Mesendoderm (in vitro differentiated cells): ENCODE measurements around the gene TEX55.

Experiments
- DNase-seq: peaks from one replicate; pipeline ENCODE4 v3.0.0; 2013
- H2AK5ac ChIP-seq: 2 replicates; pipeline ENCODE4 v1.6.1; 2013; ENCODE audit warnings: low read length, inconsistent platforms
- H2BK120ac ChIP-seq: 2 replicates; pipeline ENCODE4 v1.6.1; 2013; ENCODE audit warnings: low read depth, mild to moderate bottlenecking, low read length, moderate library complexity, mixed read lengths
- H2BK15ac ChIP-seq: replicated peaks from 2 replicates; pipeline ENCODE4 v1.6.1; 2013; ENCODE audit warnings: low read depth, mild to moderate bottlenecking, moderate library complexity
- H2BK5ac ChIP-seq: 2 replicates; pipeline ENCODE4 v1.6.1; 2013; ENCODE audit warnings: low read length, inconsistent platforms
- H3K18ac ChIP-seq: 2 replicates; pipeline ENCODE4 v1.6.1; 2013; ENCODE audit warnings: mild to moderate bottlenecking, low read length, mixed read lengths
- H3K23ac ChIP-seq: one replicate; pipeline ENCODE4 v1.6.1; 2013; ENCODE audit warnings: low read length
- H3K27ac ChIP-seq: 2 replicates; pipeline ENCODE4 v1.5.1; 2013; ENCODE audit warnings: low read depth, mild to moderate bottlenecking, inconsistent platforms, low read length, moderate library complexity
- H3K27me3 ChIP-seq: 2 replicates; pipeline ENCODE4 v1.6.1; 2013; ENCODE audit warnings: low read length, control low read depth, mild to moderate bottlenecking, inconsistent platforms; ENCODE audit not compliant: insufficient read depth, poor library complexity
- H3K36me3 ChIP-seq: 2 replicates; pipeline ENCODE4 v1.6.1; 2013; ENCODE audit warnings: low read length, inconsistent platforms; ENCODE audit not compliant: control insufficient read depth, insufficient read depth
- H3K4ac ChIP-seq: one replicate; pipeline ENCODE4 v1.6.1; 2013; ENCODE audit warnings: low read depth, mild to moderate bottlenecking, low read length, moderate library complexity
- H3K4me1 ChIP-seq: 2 replicates; pipeline ENCODE4 v1.6.1; 2013; ENCODE audit warnings: low read depth, low read length, inconsistent platforms; ENCODE audit not compliant: control insufficient read depth
- H3K4me2 ChIP-seq: 2 replicates; pipeline ENCODE4 v1.6.1; 2013; ENCODE audit warnings: low read length
- H3K4me3 ChIP-seq: 2 replicates; pipeline ENCODE4 v1.5.1; 2013; ENCODE audit warnings: mild to moderate bottlenecking, low read length
- H3K56ac ChIP-seq: one replicate; pipeline ENCODE4 v1.6.1; 2013; ENCODE audit warnings: low read length
- H3K79me1 ChIP-seq: 2 replicates; pipeline ENCODE4 v1.6.1; 2013; ENCODE audit warnings: low read length, inconsistent platforms
- H3K79me2 ChIP-seq: 2 replicates; pipeline ENCODE4 v1.6.1; 2013; ENCODE audit warnings: mild to moderate bottlenecking, low read length; ENCODE audit not compliant: control insufficient read depth, insufficient read depth
- H3K9ac ChIP-seq: 2 replicates; pipeline ENCODE4 v1.6.1; 2013; ENCODE audit warnings: low read length, inconsistent platforms
- H4K5ac ChIP-seq: one replicate; pipeline ENCODE4 v1.6.1; 2013; ENCODE audit warnings: low read length
- H4K8ac ChIP-seq: one replicate; pipeline ENCODE4 v1.6.1; 2013; ENCODE audit warnings: low read depth, mild to moderate bottlenecking, control low read depth, low read length, moderate library complexity
- WGBS: extraction: QIAGEN DNeasy Blood & Tissue Kit; methylation state at CpG from one replicate; pipeline ENCODE4 v1.1.7; 2013; ENCODE audit warnings: low lambda C conversion rate, missing lambda C conversion rate; ENCODE audit not compliant: insufficient coverage; ENCODE audit errors: extremely low coverage; 5-methylcytosine and 5-hydroxymethylcytosine counted together

Gene TEX55

DNA sequence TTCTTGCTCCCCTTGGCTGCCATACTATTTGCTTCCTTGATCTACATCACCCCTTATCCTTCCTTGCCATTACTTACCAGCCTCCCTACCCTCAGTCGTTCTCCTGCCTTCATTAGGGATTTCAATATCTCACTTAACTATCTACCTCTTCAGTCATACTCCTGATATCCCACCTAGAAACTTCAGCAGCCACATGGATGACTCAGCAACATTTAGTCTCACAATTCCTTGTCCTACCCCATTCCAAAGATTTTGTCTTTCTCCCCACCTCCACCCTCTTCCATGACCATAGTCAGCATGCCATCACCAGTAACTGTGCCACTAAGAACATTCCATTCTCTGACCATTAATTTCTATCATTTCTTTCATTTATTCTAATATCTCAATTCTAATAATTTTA lies 45.8 kb downstream of the TEX55 start:
- Histone ChIP-seq H3K4me3 (no peak overlapping the region), H2AK5ac (no peak overlapping the region), H3K56ac (peak overlapping the region; percentile 17), H3K79me2 (no peaks in the 10 kb centered on the region), H3K4me2 (no peak overlapping the region), H3K18ac (no peak overlapping the region), H3K79me1 (no peaks in the 10 kb centered on the region), H2BK15ac (no peak overlapping the region), H3K27ac (no peak overlapping the region), H3K23ac (peak overlapping the region; percentile 15), H2BK120ac (no peak overlapping the region), H3K27me3 (no peaks in the 10 kb centered on the region), H2BK5ac (no peak overlapping the region), H4K5ac (no peak overlapping the region), H3K36me3 (no peaks in the 10 kb centered on the region), H3K4me1 (peaks cover 3% of the 10 kb centered on the region), H3K4ac (no peak overlapping the region), H4K8ac (no peak overlapping the region), H3K9ac (no peak overlapping the region)
- WGBS: no CpG with 5 or more reads among the region's 1 CpG
- no peak for DNase-seq

DNA sequence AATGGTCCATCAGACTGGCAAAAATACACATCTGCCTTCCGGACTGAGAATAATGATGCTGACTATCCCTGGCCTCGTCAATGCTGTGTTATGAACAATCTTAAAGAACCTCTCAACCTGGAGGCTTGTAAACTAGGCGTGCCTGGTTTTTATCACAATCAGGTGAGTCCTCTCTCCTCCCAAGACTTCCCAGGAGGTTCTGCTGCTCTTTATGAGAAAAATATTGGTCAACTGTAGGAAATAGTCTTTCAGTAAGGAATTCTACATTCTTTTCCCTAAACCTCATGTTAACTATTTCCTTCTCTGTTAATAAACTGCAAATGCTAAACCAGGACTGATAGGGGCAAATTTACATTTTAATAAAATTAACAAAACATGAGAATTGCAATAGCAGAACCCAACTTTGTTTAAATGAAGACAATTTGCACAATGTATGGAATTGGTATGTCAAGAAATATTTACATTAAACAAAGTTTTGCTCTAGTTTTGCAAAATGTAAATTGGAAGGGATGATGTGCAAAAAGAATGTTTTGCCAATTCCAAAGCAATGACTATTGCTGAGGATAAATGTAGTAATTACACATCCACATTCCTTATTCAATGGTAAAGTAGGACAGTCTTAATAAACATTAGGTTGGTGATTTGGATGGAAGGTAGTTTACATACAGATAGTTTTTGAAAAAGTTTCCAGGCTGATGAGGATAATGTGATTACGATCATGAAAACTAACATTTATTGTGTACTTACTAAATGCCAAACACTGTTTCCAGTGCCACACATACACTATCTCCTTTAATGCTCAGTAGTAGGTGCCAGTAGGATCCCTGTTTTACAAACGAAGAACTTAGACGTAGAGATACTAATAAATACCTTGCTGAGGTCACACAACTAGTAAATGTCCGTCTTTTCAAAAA lies 48.5 kb downstream of the TEX55 start:
- Histone ChIP-seq H3K18ac (no peak overlapping the region), H3K56ac (no peak overlapping the region), H3K23ac (no peak overlapping the region), H3K4me2 (no peak overlapping the region), H4K5ac (no peak overlapping the region), H3K79me1 (no peaks in the 10 kb centered on the region), H2AK5ac (no peak overlapping the region), H3K4me3 (no peak overlapping the region), H3K36me3 (no peaks in the 10 kb centered on the region), H3K9ac (no peak overlapping the region), H3K79me2 (no peaks in the 10 kb centered on the region), H3K27ac (no peak overlapping the region), H2BK120ac (no peak overlapping the region), H2BK5ac (no peak overlapping the region), H3K4ac (no peak overlapping the region), H3K4me1 (peaks cover 3% of the 10 kb centered on the region), H2BK15ac (no peak overlapping the region), H3K27me3 (no peaks in the 10 kb centered on the region), H4K8ac (no peak overlapping the region)
- DNase-seq: no peak
- WGBS: 100% methylated on average over 1 of the region's 7 CpGs

DNA sequence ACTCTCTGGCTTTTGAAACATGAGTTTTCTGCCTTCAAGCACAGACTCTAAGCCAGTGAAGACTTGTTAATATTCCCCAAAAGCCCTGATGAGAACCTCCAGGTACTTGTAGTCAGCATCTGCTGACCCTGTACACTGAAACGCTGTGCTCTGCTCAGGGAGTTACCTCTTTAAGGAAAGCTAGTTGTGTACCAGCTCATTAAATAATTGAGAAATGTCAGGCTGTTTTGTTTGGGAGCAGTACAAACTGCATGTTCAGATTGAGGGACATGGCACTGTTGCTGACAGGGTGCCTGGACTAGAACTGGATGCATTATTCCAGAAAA lies 49.1 kb downstream of the TEX55 start:
- Histone ChIP-seq H3K27ac (no peak overlapping the region), H2BK5ac (peak overlapping the region; percentile 9), H3K18ac (no peak overlapping the region), H3K27me3 (no peaks in the 10 kb centered on the region), H3K79me1 (no peaks in the 10 kb centered on the region), H3K56ac (no peak overlapping the region), H3K4ac (no peak overlapping the region), H4K8ac (no peak overlapping the region), H2BK120ac (no peak overlapping the region), H3K79me2 (no peaks in the 10 kb centered on the region), H3K23ac (no peak overlapping the region), H3K4me3 (no peak overlapping the region), H3K36me3 (no peaks in the 10 kb centered on the region), H2AK5ac (no peak overlapping the region), H4K5ac (no peak overlapping the region), H3K9ac (no peak overlapping the region), H3K4me1 (peaks cover 3% of the 10 kb centered on the region), H3K4me2 (no peak overlapping the region), H2BK15ac (no peak overlapping the region)
- no peak for DNase-seq
- no CpG with 5 or more reads among the region's 1 CpG for WGBS

DNA sequence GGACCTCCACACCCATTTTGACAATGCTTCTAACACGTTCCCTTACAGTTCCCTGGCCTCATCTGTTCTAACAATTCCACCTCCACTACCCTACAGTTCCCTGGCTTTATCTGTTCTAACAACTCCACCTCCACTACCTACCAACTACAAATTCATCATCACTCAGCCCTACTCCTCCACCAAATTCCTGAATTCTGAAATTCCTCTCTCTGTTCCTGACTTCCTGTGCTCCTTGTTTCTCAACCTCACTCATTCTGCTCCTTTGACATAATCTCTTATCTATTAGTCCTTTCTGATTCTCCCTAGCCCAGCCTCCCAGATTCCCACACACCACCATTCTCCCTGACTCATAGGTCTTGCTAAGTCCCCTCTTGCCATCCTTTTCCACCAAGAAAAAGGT lies 49.9 kb downstream of the TEX55 start:
- H3K27ac ChIP-seq: no peak overlapping the region
- H3K4me1 ChIP-seq: peaks cover 3% of the 10 kb centered on the region
- H3K27me3 ChIP-seq: no peaks in the 10 kb centered on the region

More for the DNA sequence above, 49.9 kb downstream of the TEX55 start:
- H4K8ac ChIP-seq: no peak overlapping the region
- no peak overlapping the region for H4K5ac ChIP-seq
- no peaks in the 10 kb centered on the region for H3K79me2 ChIP-seq
- H2BK120ac ChIP-seq: no peak overlapping the region
- no peak overlapping the region for H3K9ac ChIP-seq
- H2BK15ac ChIP-seq: no peak overlapping the region
- no peak overlapping the region for H3K18ac ChIP-seq
- H3K79me1 ChIP-seq: no peaks in the 10 kb centered on the region
- H3K56ac ChIP-seq: no peak overlapping the region
- no peak overlapping the region for H3K4me3 ChIP-seq
- H3K4me2 ChIP-seq: no peak overlapping the region
- no peak overlapping the region for H3K23ac ChIP-seq
- DNase-seq: peak; percentile 80
- H3K36me3 ChIP-seq: no peaks in the 10 kb centered on the region
- no peak overlapping the region for H2AK5ac ChIP-seq
- H2BK5ac ChIP-seq: no peak overlapping the region
- H3K4ac ChIP-seq: no peak overlapping the region
- no CpG with 5 or more reads among the region's 1 CpG for WGBS
